MCF 10A (cell line): ENCODE measurements around the gene NDUFS2. TPM values are rescaled to one million over a fixed set of nuclear protein-coding genes. Genes with fewer than 3 reads are reported as not detected.

Experiments
- BruUV-seq: library from RNA; stranded (reverse); fragments of 400-500 nt; replicated peaks from 2 replicates; lab custom pipeline; 2021; lab: Mats Ljungman, UMichigan
- CTCF ChIA-PET: fragments of 300-600 bp; sonication (Branson Sonifier 250); formaldehyde crosslinking; extraction: SDS; loops from one replicate; lab custom pipeline; 2021; ENCODE audit warnings: antibody characterized with exemption, inconsistent platforms; lab: Yijun Ruan, JAX
- POLR2A ChIA-PET: fragments of 300-600, 350-650 bp; sonication (Branson Sonifier 250); formaldehyde crosslinking; extraction: SDS; loops from one replicate; lab custom pipeline; 2020; ENCODE audit warnings: antibody characterized with exemption, inconsistent platforms; lab: Yijun Ruan, JAX
- DNase-seq: peaks from one replicate; pipeline ENCODE4 v3.0.0-alpha.2; 2018; ENCODE audit not compliant: unreplicated experiment
- H3K27ac Mint-ChIP-seq: one replicate; pipeline ENCODE4 v1.8.0; 2022; ENCODE audit warnings: mild to moderate bottlenecking, low read depth, mixed read lengths; ENCODE audit not compliant: unreplicated experiment
- H3K27me3 Mint-ChIP-seq: one replicate; pipeline ENCODE4 v1.8.0; 2022; ENCODE audit warnings: mixed read lengths; ENCODE audit not compliant: insufficient read depth, unreplicated experiment
- H3K36me3 Mint-ChIP-seq: one replicate; pipeline ENCODE4 v1.8.0; 2022; ENCODE audit warnings: mild to moderate bottlenecking, moderate library complexity, mixed read lengths; ENCODE audit not compliant: insufficient read depth, unreplicated experiment
- H3K4me1 Mint-ChIP-seq: one replicate; pipeline ENCODE4 v1.8.0; 2022; ENCODE audit warnings: mixed read lengths; ENCODE audit not compliant: insufficient read depth, unreplicated experiment
- H3K4me3 Mint-ChIP-seq: one replicate; pipeline ENCODE4 v1.8.0; 2022; ENCODE audit warnings: mild to moderate bottlenecking, moderate library complexity, mixed read lengths; ENCODE audit not compliant: unreplicated experiment
- H3K9me3 Mint-ChIP-seq: one replicate; pipeline ENCODE4 v1.8.0; 2022; ENCODE audit warnings: mixed read lengths; ENCODE audit not compliant: unreplicated experiment
- intact Hi-C: fragments of 100-400 bp; cut with micrococcal nuclease; formaldehyde crosslinking; loops from 2 replicates; pipeline ENCODE4 v1.14.1; 2022
- total RNA-seq: library from RNA; stranded (reverse); gene quantifications from 2 replicates; pipeline ENCODE4 v1.2.3, GENCODE V29; 2022
- TF ChIP-seq, protein P1 (sequence below): fragments of 200-600 bp; IDR thresholded peaks from one replicate; pipeline ENCODE4 v1.8.0; 2022; ENCODE audit warnings: antibody characterized with exemption, mild to moderate bottlenecking; ENCODE audit not compliant: unreplicated experiment

The NDUFS2 gene
- total RNA-seq, 1 experiment from 2014 or later, result 149 TPM

GRCh38 chr1:161162806-161163205 lies 39.4 kb upstream of the NDUFS2 start:
- TF ChIP-seq, protein P1, sequence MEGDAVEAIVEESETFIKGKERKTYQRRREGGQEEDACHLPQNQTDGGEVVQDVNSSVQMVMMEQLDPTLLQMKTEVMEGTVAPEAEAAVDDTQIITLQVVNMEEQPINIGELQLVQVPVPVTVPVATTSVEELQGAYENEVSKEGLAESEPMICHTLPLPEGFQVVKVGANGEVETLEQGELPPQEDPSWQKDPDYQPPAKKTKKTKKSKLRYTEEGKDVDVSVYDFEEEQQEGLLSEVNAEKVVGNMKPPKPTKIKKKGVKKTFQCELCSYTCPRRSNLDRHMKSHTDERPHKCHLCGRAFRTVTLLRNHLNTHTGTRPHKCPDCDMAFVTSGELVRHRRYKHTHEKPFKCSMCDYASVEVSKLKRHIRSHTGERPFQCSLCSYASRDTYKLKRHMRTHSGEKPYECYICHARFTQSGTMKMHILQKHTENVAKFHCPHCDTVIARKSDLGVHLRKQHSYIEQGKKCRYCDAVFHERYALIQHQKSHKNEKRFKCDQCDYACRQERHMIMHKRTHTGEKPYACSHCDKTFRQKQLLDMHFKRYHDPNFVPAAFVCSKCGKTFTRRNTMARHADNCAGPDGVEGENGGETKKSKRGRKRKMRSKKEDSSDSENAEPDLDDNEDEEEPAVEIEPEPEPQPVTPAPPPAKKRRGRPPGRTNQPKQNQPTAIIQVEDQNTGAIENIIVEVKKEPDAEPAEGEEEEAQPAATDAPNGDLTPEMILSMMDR, result no peak
- Mint-ChIP-seq H3K27ac (peak overlapping the region; percentile 72), H3K36me3 (peaks cover 56% of the 10 kb centered on the region), H3K4me1 (peaks cover 59% of the 10 kb centered on the region), H3K4me3 (no peak overlapping the region), H3K27me3 (no peaks in the 10 kb centered on the region), H3K9me3 (no peaks in the 10 kb centered on the region)
- ChIA-PET POLR2A (interaction anchor here (1.2 to 1.5 kb wide), 2 partner anchors 9 to 14 kb away, joined by 6 to 7 read pairs; partner anchors contain the start of genes B4GALT3 and UFC1), CTCF (interaction anchor here (0.7 to 1.3 kb wide), 3 partner anchors 13 to 89 kb away, joined by 3 read pairs; no protein-coding TSS in a partner anchor)
- no TSS peak for BruUV-seq
- no peak for DNase-seq
- intact Hi-C loops, result no loop called here

- Mint-ChIP-seq H3K36me3 (peaks cover 51% of the 10 kb centered on the region), H3K27ac (peak overlapping the region; percentile 100), H3K9me3 (no peaks in the 10 kb centered on the region), H3K27me3 (no peaks in the 10 kb centered on the region), H3K4me3 (no peak overlapping the region), H3K4me1 (peaks cover 58% of the 10 kb centered on the region)
- no peak for DNase-seq
- TF ChIP-seq, protein P1, result no peak
- ChIA-PET CTCF (interaction anchor here (0.6 to 4.9 kb wide), 6 partner anchors 17 to 218 kb away, joined by 4 to 56 read pairs (median 22); partner anchors contain the start of genes NDUFS2 and TOMM40L), POLR2A (interaction anchor here (3.9 to 5.3 kb wide), 4 partner anchors 10 to 47 kb away, joined by 51 to 77 read pairs (median 64); partner anchors contain the start of genes DEDD, NDUFS2, NIT1 and PFDN2)
- no TSS peak for BruUV-seq
- intact Hi-C loops, result no loop called here
Measured at GRCh38 chr1:161163793-161164192, 38.4 kb upstream of the NDUFS2 start.

DNA sequence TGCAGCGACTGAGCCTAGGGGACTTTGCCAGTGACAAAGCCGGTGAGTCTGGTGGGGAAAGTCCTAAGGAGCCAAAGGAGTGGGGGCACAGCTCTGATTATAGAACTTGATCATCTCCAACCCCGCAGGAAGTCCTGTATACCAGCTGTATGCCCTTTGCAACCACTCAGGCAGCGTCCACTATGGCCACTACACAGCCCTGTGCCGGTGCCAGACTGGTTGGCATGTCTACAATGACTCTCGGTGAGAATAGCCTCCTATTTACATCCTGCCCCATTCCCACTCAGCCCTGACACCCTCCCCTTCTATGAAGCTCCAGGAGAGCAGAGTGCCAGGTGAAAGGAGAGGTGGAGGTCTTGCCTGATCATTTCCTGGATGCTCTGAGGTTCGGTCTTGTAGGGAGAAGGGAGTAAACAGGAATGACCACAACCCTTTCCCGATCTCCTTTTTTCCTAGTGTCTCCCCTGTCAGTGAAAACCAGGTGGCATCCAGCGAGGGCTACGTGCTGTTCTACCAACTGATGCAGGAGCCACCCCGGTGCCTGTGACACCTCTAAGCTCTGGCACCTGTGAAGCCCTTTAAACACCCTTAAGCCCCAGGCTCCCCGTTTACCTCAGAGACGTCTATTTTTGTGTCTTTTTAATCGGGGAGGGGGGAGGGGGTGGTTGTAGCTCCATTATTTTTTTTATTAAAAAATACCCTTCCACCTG lies 37.1 kb upstream of the NDUFS2 start:
- CTCF ChIA-PET, result interaction anchor here (0.5 to 4.9 kb wide), 28 partner anchors 8 to 1374 kb away, joined by 3 to 56 read pairs (median 5); partner anchors contain the start of genes ADAMTS4, B4GALT3, NDUFS2 and TOMM40L
- TF ChIP-seq, protein P1, result no peak
- H3K4me1 Mint-ChIP-seq, result peaks cover 51% of the 10 kb centered on the region
- no peaks in the 10 kb centered on the region for H3K27me3 Mint-ChIP-seq
- POLR2A ChIA-PET, result interaction anchor here (0.6 to 5.5 kb wide), 24 partner anchors 8 to 226 kb away, joined by 3 to 101 read pairs (median 7); partner anchors contain the start of genes B4GALT3, DEDD, F11R and NDUFS2
- no peaks in the 10 kb centered on the region for H3K9me3 Mint-ChIP-seq
- no peak for DNase-seq
- peak overlapping the region; percentile 98 for H3K4me3 Mint-ChIP-seq
- BruUV-seq, result no TSS peak
- intact Hi-C loops, result no loop called here
- H3K36me3 Mint-ChIP-seq, result peaks cover 57% of the 10 kb centered on the region
- peak overlapping the region; percentile 100 for H3K27ac Mint-ChIP-seq
